ENCODE data around the gene PRR5.
"Not testable (repeated sequence)": the region's sequence is repeated elsewhere in the genome, so short reads cannot be mapped to it uniquely, and the experiment has no call there.

PRR5 gene

DNA sequence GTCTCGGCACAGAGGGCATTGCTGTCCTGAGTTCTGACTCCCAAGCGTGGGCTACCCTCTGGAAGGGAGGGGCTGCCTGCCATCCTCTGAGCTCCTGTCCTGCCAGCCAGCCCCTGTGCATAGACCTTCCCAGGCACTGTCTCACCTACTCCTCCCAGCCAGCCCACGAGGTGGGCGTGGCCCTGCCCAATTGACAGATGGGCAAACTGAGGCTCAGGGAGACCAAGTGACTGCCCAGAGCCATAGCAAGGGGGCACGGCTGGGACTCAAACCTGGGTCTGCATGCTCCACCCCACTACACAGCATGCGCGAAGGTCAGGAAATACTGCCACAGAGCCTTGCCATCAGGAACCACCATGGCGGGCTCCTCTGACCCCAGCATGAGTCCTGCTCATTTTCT, 29.4 kb upstream of the PRR5 start:
- Histone ChIP-seq H3K9ac (no peak overlapping the region), H3K4me2 (no peak overlapping the region), H3K9me3 (no peaks in the 10 kb centered on the region), H3K27me3 (peaks cover 15% of the 10 kb centered on the region), H3K27ac (no peak overlapping the region), H3K4me1 (peaks cover 39% of the 10 kb centered on the region), H3K36me3 (no peaks in the 10 kb centered on the region), H4K20me1 (no peaks in the 10 kb centered on the region), H3K4me3 (no peak overlapping the region)
- TF ChIP-seq Cebpa-rat (IDR thresholded peaks at IDR 0.05): no peak

DNA sequence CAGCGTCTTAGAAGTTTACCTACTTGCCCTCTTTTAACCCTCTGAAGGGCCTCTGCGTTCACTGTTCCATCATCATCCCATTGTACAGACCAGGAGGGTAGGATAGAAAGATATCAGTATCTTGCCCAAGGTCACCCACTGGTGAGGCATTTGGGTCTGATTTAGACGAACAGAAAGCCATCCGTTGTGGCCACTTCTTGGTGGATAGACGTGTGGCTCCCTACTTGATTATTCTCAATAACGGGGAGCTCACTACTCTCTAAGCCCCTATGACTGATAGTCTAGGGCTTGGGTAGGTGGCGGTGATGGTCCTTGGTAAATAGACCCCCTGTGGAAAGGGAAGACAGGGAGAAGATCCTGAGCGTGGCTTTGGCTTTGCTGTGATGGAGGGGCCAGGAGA, 28.6 kb upstream of the PRR5 start:
- Histone ChIP-seq H3K9ac (no peak overlapping the region), H3K27me3 (peaks cover 15% of the 10 kb centered on the region)

DNA sequence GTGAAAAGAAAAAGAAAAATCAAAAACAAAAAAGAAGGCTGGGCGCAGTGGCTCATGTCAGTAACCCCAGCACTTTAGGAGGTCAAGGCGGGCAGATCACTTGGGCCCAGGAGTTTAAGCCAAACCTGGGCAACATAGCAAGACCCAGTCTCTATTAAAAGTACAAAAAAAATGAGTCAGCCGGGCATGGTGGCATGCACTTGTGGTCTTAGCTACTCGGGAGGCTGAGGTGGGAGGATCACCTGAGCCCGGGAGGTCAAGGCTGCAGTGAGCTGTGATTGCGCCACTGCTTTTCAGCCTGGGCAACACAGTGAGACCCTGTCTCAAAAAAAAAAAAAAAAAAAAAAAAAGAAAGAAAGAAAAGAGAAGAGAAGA, 26.0 kb upstream of the PRR5 start:
- not testable (repeated sequence) for H3K4me3 ChIP-seq, H3K36me3 ChIP-seq, H3K9ac ChIP-seq, H3K9me3 ChIP-seq, H4K20me1 ChIP-seq, H3K4me2 ChIP-seq, H3K27me3 ChIP-seq, H3K27ac ChIP-seq
- H3K4me1 ChIP-seq: peaks cover 31% of the 10 kb centered on the region

More for the DNA sequence above, 28.6 kb upstream of the PRR5 start:
- no peak overlapping the region for H3K4me3 ChIP-seq
- no peak overlapping the region for H3K4me2 ChIP-seq
- H3K36me3 ChIP-seq: no peaks in the 10 kb centered on the region
- peaks cover 36% of the 10 kb centered on the region for H3K4me1 ChIP-seq
- H4K20me1 ChIP-seq: no peaks in the 10 kb centered on the region
- TF ChIP-seq Cebpa-rat (IDR thresholded peaks at IDR 0.05): no peak
- H3K9me3 ChIP-seq: no peaks in the 10 kb centered on the region
- no peak overlapping the region for H3K27ac ChIP-seq

DNA sequence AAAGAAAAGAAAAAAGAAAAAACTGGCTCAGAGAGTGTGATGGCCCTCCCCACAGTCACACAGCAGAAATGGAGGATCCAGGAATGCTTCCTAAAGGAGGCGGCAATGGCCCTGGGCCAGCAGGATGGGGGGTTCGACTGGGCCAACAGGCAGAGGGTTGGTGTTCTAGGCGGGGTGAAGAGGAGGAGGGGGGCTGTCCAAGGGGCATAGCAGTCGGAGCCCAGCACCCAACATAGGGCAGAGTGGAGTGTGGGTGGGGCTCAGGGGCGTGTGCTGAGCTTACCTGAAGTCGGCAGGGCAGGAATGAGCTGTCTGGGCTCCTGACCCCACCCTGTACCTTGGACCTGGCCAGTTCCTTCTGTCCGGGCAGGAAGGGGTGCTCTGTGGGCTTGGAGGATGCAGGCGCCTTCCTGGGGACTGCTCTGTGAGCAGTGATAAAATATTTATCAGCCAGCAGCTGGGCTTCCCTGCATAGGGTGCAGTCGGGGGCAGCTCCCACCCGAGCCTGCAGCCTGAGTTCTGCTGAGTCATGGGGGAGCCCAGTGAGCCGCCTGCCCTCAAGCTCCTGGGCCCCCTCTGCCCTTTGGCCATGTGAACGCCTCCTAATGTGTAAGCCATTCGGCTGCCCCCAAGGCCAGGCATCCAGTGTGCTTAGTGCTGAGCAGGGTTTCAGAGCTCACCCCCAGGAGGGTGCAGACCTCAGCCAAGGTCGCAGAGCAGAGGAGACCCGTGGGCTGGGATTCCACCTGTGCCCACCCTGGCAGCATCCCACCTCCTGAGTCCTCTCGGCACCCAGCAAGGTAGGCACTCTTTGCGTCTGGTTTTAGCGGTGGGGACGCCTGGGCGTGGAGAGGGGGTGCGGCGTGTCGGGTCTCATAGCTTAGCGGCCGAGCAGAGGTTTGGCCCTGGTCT, 25.3 kb upstream of the PRR5 start:
- peak overlapping the region; percentile 75 for H3K4me2 ChIP-seq
- H3K27me3 ChIP-seq: no peaks in the 10 kb centered on the region
- H3K4me1 ChIP-seq: peaks cover 38% of the 10 kb centered on the region
- no peaks in the 10 kb centered on the region for H3K9me3 ChIP-seq
- H4K20me1 ChIP-seq: no peaks in the 10 kb centered on the region
- H3K9ac ChIP-seq: 0 out of 2 replicates have a peak overlapping the region, but pooled peaks have one; percentile 22
- H3K27ac ChIP-seq: peak overlapping the region; percentile 20; the same call in 1 of the 2 replicates
- H3K4me3 ChIP-seq: no peak overlapping the region
- no peak for TF ChIP-seq Cebpa-rat (IDR thresholded peaks at IDR 0.05)
- no peaks in the 10 kb centered on the region for H3K36me3 ChIP-seq

DNA sequence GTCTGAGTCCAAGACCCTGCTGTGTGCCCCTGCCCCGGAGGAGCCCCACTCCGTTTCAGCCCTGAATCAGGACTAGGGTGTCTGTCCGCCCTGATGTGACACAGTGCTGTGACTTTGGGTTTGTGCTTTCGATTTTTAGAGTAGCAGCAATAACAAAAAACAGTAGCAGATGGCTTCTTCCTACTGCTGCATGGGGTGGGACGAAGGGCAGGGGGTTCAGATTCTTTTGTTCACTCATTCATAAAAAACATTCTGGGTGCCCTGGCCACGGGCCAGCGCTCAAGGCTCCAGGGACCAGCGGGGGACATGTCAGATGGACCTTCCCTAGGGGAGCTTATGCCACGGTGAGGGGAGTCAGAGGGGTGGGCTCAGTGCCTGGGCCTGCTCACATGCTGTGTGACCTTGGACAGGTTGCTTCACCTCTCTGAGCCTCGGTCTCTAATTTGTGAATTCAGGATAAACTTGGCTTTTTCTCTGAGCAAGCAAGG, 24.6 kb upstream of the PRR5 start:
- Histone ChIP-seq H3K9me3 (no peaks in the 10 kb centered on the region), H3K4me1 (peaks cover 45% of the 10 kb centered on the region), H3K4me3 (no peak overlapping the region), H3K27ac (peak overlapping the region; percentile 20; the same call in 1 of the 2 replicates), H3K36me3 (no peaks in the 10 kb centered on the region), H3K9ac (peak overlapping the region; percentile 22; the same call in 1 of the 2 replicates), H3K27me3 (no peaks in the 10 kb centered on the region), H4K20me1 (no peaks in the 10 kb centered on the region), H3K4me2 (peak overlapping the region; percentile 75)
- TF ChIP-seq Cebpa-rat (IDR thresholded peaks at IDR 0.05): no peak

DNA sequence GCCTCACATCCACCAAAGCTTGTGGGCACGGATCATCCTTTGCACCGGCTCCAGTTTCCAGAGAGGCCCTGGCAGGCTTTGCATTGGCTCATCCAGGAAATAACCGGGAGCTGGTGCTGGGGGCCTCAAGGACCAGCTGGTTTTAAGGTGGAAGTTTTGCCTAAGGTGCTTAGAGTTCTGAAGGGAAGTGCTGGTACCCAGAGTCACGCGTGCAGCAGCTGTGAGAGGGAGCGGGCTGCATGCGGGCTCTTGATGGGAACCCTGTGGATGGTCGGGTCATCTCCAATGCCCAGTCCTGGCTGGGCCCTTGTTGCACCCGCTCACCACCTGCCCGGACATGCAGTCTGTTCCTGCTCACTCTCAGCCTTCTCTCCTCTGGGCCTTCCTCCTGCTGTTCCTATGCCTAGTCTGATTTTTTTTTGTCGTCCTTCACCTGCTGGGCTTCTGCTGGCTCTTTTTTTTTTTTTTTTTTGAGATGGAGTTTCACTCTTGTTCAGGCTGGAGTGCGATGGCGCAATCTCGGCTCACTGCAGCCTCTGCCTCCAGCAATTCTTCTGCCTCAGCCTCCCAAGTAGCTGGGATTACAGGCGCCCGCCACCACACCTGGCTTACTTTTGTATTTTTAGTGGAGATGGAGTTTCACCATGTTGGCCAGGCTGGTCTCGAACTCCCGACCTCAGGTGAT, 24.0 kb upstream of the PRR5 start:
- Histone ChIP-seq H3K27ac (no peak overlapping the region), H3K9me3 (no peaks in the 10 kb centered on the region), H3K27me3 (no peaks in the 10 kb centered on the region), H3K9ac (peak overlapping the region; percentile 3; the same call in 1 of the 2 replicates), H4K20me1 (no peaks in the 10 kb centered on the region), H3K36me3 (no peaks in the 10 kb centered on the region), H3K4me1 (peaks cover 51% of the 10 kb centered on the region), H3K4me3 (no peak overlapping the region), H3K4me2 (peak overlapping the region; percentile 75)
- TF ChIP-seq Cebpa-rat (IDR thresholded peaks at IDR 0.05): no peak

DNA sequence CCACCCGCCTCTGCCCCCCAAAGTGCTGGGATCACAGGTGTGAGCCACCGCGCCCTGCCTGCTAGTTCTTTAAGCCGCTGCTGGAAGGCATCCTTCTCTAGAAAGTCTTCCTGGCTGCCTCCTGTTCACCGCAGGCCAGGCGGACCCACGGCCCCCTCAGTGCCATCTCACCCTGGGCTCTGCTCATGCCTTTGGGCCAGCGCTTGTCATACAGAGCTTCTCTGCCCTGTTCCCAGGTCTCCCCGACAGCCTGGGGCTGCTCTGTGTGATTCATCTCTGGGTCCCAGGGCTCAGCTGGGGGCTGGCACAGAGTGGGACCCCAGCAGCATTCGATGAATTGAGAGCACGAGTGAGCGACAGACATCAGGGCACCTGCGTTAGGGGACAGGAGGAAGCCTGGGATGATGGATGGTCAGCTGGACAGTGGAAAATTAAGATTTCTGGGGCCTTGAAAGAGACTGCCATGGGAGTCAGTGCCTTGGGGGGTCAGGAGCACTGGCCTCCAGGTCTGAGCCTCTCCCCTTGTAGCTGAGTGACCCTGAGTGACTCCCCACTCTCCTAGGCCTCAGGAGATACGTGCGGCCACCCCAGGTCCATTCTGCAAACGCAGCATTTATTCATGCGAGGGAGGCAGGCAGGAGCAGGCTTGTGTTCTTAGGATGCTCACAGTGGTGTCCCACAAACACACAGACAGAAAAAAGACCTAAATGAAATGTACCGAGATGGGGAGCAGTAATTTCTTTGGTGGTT, 23.3 kb upstream of the PRR5 start:
- H3K4me1 ChIP-seq: peaks cover 58% of the 10 kb centered on the region
- H4K20me1 ChIP-seq: no peaks in the 10 kb centered on the region
- H3K9me3 ChIP-seq: no peaks in the 10 kb centered on the region
- H3K4me2 ChIP-seq: no peak overlapping the region
- no peak overlapping the region for H3K9ac ChIP-seq
- H3K36me3 ChIP-seq: no peaks in the 10 kb centered on the region
- no peak for TF ChIP-seq Cebpa-rat (IDR thresholded peaks at IDR 0.05)
- no peak overlapping the region for H3K27ac ChIP-seq
- no peak overlapping the region for H3K4me3 ChIP-seq
- H3K27me3 ChIP-seq: no peaks in the 10 kb centered on the region

DNA sequence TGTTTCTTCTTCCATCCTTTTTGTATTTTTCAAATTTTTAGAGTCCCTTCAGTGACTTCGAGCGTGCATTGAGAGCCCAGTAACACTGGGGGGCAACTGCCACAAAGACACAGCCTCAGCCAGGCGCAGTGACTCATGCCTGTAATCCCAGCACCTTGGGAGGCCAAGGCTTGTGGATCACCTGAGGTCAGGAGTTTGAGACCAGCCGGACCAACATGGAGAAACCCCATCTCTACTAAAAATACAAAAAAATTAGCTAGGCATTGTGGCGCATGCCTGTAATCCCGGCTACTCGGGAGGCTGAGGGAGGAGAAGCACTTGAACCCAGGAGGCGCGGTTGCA, 22.7 kb upstream of the PRR5 start:
- not testable (repeated sequence) for H3K4me2 ChIP-seq, H3K36me3 ChIP-seq
- H3K4me1 ChIP-seq: peaks cover 63% of the 10 kb centered on the region

DNA sequence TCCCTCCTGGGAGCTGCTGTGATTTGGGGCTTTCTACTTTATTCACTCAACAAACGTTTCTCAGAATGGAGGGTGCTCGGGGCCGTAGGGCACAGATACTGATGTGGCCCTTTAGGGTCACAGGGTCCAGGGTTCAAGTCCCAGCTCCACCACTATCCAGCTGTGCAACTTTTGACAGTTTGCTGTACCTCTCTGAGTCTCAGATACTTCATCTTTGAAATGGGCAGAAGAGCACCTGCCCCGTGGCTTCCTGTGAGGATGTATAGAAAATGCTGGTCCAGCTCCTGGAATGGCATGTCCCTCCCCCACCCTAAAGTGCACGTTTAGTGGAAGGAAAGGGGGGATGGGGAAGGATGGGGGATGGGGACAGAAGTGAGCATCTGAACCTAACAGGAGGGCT, 21.9 kb upstream of the PRR5 start:
- H3K36me3 ChIP-seq: no peaks in the 10 kb centered on the region
- no peaks in the 10 kb centered on the region for H3K9me3 ChIP-seq
- H3K4me3 ChIP-seq: no peak overlapping the region
- no peaks in the 10 kb centered on the region for H4K20me1 ChIP-seq
- peaks cover 71% of the 10 kb centered on the region for H3K4me1 ChIP-seq
- no peak overlapping the region for H3K9ac ChIP-seq
- H3K27ac ChIP-seq: peak overlapping the region; percentile 47; the same call in 1 of the 2 replicates
- H3K27me3 ChIP-seq: no peaks in the 10 kb centered on the region
- H3K4me2 ChIP-seq: peak overlapping the region; percentile 94
- TF ChIP-seq Cebpa-rat (IDR thresholded peaks at IDR 0.05): no peak

More for the DNA sequence above, 22.7 kb upstream of the PRR5 start:
- H4K20me1 ChIP-seq, H3K27ac ChIP-seq, H3K9me3 ChIP-seq, H3K4me3 ChIP-seq, H3K27me3 ChIP-seq, H3K9ac ChIP-seq: not testable (repeated sequence)
